Putamen (tissue), 1 donor: Measurements from ENCODE around the gene PTGS2.

ENCODE experiments used
- DNase-seq: peaks from one replicate; pipeline ENCODE4 v3.0.0-alpha.2; 2016; ENCODE audit warnings: low spot score

Gene PTGS2

GRCh38 chr1:186680245-186681061 lies at the start of gene PTGS2:
Gene PTGS2, minus strand, starts transcription at chr1:186680423. Its CDS starts 133 bp downstream, at chr1:186680290.
- DNase-seq: peak; percentile 58

DNA sequence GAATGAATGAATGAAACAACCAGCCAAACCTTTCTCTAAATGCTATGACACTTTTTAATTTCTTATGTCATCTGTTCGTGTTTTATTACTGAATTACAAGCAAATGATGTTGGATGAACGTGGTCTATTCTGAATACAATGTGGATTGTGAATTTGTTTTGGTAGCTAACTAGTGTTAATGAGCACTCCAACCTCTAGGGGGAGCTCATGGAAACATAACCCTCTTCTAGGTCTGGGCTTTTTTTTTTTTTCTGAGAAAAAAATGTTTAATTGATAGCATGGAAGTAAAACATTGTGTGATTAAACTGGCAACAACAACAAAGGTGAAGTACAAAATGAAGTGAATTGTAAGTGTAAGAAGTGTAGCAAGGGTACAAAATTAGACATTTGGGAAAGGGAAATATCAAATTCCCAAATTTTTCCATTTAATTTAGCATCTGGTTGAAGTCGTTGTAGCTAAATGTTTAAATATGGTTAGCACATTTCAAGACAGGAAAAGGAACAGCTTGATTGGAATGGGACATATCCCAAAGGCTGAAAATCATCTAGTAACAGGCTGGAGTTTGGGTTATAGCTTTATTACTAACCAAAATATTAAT lies 42.6 kb upstream of the PTGS2 start:
- DNase-seq: no peak

DNA sequence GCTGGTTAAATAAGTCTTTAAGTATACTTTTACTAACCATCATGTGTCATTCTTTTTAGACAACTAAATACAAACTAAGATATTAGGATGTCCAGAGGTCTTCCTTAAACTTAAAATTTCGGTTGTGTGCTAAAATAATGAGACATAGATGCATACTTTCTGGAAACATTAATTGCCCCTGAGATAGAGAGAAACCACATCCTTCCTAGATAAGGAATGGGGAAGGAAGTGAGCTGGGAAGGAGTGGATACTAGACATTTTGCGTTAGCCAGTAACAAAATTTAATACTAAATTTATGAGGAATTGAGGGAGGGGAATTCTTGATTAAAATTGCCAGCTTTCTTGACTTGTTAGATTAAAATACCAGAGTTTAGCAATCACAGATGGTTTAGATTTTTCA lies 37.1 kb upstream of the PTGS2 start:
- DNase-seq: no peak

- no peak for DNase-seq
Observed at GRCh38 chr1:186715887-186716809, 35.9 kb upstream of the PTGS2 start.

DNA sequence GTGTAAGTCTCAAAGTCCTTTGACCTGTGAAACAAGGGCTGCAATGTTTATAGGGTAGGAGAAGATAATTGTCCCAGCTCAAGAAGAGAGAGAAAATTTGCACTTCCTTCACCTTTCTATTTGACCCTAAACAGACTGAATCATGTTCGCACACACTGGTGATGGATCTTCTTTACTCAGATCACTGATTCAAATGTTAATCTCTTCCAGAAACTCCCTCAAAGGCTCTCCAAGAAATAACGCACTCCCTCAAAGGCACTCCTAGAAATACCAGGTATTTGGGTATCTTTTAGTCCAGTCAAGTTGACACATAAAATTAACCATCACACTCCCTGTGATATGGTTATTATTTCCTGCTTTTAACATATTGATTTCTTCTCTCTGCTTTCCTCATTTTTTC lies 30.5 kb upstream of the PTGS2 start:
- no peak for DNase-seq

DNA sequence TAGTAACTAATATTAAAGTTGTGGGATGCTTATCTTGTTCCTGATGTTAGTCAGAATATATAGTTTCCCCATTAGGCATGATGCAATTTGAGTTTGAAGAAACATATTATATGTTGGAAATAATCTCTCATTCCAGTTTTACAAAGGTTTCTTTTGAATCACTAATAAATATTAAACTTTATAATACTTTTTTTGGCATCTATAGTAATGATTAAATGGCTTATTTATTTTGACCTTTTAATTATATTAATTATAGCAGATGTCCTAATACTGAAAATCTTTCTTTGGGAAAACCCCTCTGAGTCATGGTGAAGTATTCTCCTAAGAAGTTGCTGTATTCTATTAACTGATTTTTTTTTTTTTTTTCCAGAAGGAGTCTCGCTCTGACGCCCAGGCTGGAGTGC lies 28.5 kb upstream of the PTGS2 start:
- no peak for DNase-seq

- DNase-seq: no peak
Observed at GRCh38 chr1:186703209-186703766, 23.1 kb upstream of the PTGS2 start.

GRCh38 chr1:186700722-186701121 lies 20.5 kb upstream of the PTGS2 start:
- no peak for DNase-seq

GRCh38 chr1:186699519-186699918 lies 19.3 kb upstream of the PTGS2 start:
- no peak for DNase-seq

DNA sequence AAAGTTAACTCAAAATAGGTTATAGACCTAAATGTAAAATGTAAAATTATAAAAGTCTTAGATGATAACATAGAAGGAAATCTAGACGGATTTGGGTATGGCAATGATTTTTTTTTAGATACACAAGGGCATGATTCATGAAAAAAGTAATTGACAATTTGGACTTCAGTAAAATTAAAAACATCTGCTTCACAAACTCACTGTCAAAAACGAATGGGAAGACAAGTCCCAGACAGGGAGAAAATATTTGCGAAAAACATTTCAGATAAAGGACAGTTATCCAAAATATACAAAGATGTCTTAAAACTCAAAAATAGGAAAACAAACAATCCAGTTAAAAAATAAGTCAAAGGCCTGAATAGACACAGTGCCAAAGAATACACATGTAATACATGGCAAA lies 9.7 kb upstream of the PTGS2 start:
- DNase-seq: no peak

GRCh38 chr1:186689376-186689775 lies 9.2 kb upstream of the PTGS2 start:
- DNase-seq: no peak

- peak; percentile 72 for DNase-seq
Observed at GRCh38 chr1:186683652-186684410, 3.6 kb upstream of the PTGS2 start.

- no peak for DNase-seq
Observed at GRCh38 chr1:186682736-186683135, 2.5 kb upstream of the PTGS2 start.

DNA sequence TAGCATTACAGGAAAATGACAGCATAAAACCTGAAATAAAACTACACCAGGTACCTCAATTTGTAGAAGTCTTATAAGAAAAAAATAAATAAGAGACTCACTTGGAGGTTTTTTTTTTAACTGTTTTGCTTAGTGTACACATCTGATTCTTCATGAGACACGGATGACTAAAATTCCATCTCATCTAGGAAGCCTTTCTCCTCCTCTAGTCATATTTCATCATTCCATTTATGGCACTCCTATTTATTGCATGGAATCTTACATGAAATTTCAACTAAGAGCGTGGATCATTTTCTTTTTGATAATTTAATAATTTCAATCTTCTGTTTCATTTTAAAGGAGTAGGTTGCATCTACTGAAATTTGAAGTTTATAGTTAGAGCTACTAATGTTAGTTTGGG lies 1.6 kb upstream of the PTGS2 start:
- no peak for DNase-seq

GRCh38 chr1:186681121-186681520 lies 898 bp upstream of the PTGS2 start:
- DNase-seq: no peak

GRCh38 chr1:186679924-186680244 lies 339 bp downstream of the PTGS2 start:
- no peak for DNase-seq

- no peak for DNase-seq
Observed at GRCh38 chr1:186678155-186678554, 2.1 kb downstream of the PTGS2 start.

DNA sequence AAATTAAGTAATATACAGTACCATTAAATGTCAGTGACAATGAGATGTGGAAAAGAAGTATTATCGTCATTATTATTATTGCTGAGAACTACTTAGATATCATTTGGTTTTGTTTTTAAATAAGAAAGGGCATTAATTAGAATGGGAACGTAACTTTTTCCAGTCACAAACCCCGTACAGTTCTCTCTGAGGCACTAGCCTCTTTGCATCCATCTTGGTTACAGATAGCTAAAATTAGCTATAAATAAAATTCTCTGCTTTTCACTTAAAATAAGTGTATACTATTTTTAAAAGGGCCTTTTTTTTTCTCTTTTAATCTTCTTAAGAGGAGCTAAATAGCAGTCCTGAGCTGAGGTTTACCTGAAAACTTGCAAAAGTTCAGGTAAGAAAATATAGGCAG lies 7.6 kb downstream of the PTGS2 start:
- DNase-seq: no peak

DNA sequence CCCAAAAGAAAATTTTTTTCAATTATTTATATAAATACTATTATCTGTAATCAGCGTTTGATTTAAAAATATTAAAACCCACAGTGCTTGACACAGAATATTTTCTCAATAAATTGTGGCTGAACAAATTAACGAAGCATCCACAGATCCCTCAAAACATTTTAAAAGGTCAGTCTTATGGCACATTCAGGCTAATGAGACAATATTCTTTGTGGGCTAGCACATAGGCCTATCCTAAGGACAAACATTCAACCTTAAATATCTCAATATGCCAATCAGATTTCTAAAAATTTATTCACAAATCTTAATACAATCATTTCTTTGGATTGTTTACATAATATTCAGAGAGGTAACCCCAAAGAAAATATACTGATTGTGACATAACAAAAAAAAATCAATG lies 8.1 kb downstream of the PTGS2 start:
- DNase-seq: no peak

- no peak for DNase-seq
Observed at GRCh38 chr1:186671136-186671825, 8.9 kb downstream of the PTGS2 start.
